ENCODE data around the gene CCSER1. TPM values are rescaled to one million over a fixed set of nuclear protein-coding genes. Genes with fewer than 3 reads are reported as not detected.

The CCSER1 gene
- total and polyA plus RNA-seq, 2 of the 8 experiments (the other 6 are each of a cell fraction or from before 2014, with no cell fraction given), result 0.26 to 0.84 TPM

- TF ChIP-seq CTBP2 (IDR thresholded peaks at IDR 0.05; ENCODE audit: borderline replicate concordance, insufficient read depth, insufficient read length, low read length) (no peak), TBP (IDR thresholded peaks at IDR 0.05; ENCODE audit: low read depth, low read length) (no peak), RXRA (IDR thresholded peaks at IDR 0.05; ENCODE audit: insufficient read depth, low read depth, low read length) (no peak), SIRT6 (IDR thresholded peaks at IDR 0.05; ENCODE audit: low read length) (no peak), ATF2 (IDR thresholded peaks at IDR 0.05; ENCODE audit: low read length) (no peak), NANOG (IDR thresholded peaks at IDR 0.05; ENCODE audit: insufficient read depth, low read depth, low read length, poor library complexity, severe bottlenecking) (no peak)
- ChIA-PET CTCF (ENCODE audit: partially characterized antibody) (interaction anchor here (1.7 kb wide), 1 partner anchor 409 kb away, joined by 3 read pairs; no protein-coding TSS in a partner anchor), POLR2A (ENCODE audit: partially characterized antibody) (no interaction called here)
- H2AK5ac ChIP-seq (ENCODE audit: low read depth, low read length), result no peak overlapping the region
- no peak overlapping the region for H2AFZ ChIP-seq (ENCODE audit: low read length)
- H3K4me1 ChIP-seq (replicated peaks in 1 of 4; ENCODE audit: control insufficient read depth in 3 of 4, insufficient read depth in 4 of 4, low read length in 3 of 4), result no peaks in the 10 kb centered on the region
- H4K91ac ChIP-seq (replicated peaks; ENCODE audit: insufficient read length, low read length), result no peak overlapping the region
- H3K27ac ChIP-seq (ENCODE audit: low read depth, low read length), result no peak overlapping the region
- H2BK12ac ChIP-seq (ENCODE audit: low read depth, low read length), result no peak overlapping the region
- H3K27me3 ChIP-seq (replicated peaks in 1 of 4; ENCODE audit: control insufficient read depth in 3 of 4, extremely low read depth in 1 of 4, insufficient read depth in 3 of 4, low read length in 3 of 4), result no peaks in the 10 kb centered on the region
- H3K14ac ChIP-seq (ENCODE audit: insufficient read length), result no peak overlapping the region
- H3K4me2 ChIP-seq (ENCODE audit: insufficient read depth in 1 of 2, low read depth in 2 of 2, low read length in 2 of 2), result no peak overlapping the region
- no peak overlapping the region for H3K23ac ChIP-seq (ENCODE audit: insufficient read length)
- WGBS, 2 experiments (ENCODE audit: extremely low coverage in 1 of 2, insufficient coverage in 1 of 2, insufficient read length in 1 of 2, insufficient replicate concordance in 2 of 2, low coverage in 1 of 2, low lambda C conversion rate in 2 of 2, missing lambda C conversion rate in 1 of 2), result 91% methylated on average over 1 of the region's 1 CpG; no CpG with 5 or more reads in 1 of the 2 experiments
- no peak overlapping the region for H3K18ac ChIP-seq (ENCODE audit: extremely low read depth, low read length)
- FAIRE-seq (no peak), DNase-seq (ENCODE audit: low read depth in 1 of 2, low spot score in 2 of 2) (no peak)
- H4K20me1 ChIP-seq (replicated peaks in 1 of 2; ENCODE audit: control insufficient read depth in 1 of 2, insufficient read depth in 2 of 2, low read length in 2 of 2), result no peaks in the 10 kb centered on the region
- no peaks in the 10 kb centered on the region for H3K23me2 ChIP-seq (ENCODE audit: low read depth, low read length)
- no peak overlapping the region for H2BK15ac ChIP-seq (ENCODE audit: low read length)
- no peaks in the 10 kb centered on the region for H3K79me1 ChIP-seq (ENCODE audit: low read depth, low read length)
- H4K8ac ChIP-seq (ENCODE audit: extremely low read depth, insufficient read depth, low read length), result no peak overlapping the region
- no peak overlapping the region for H2BK20ac ChIP-seq (ENCODE audit: low read length)
- H3K36me3 ChIP-seq (ENCODE audit: control insufficient read depth in 2 of 4, insufficient read depth in 4 of 4, low read length in 3 of 4), result no peaks in the 10 kb centered on the region
- no peak overlapping the region for H3K56ac ChIP-seq (replicated peaks; ENCODE audit: insufficient read length, low read depth, low read length)
- H3K4me3 ChIP-seq (ENCODE audit: extremely low read depth in 1 of 4, insufficient read depth in 2 of 4, low read depth in 3 of 4, low read length in 4 of 4), result no peak overlapping the region
- H3K4ac ChIP-seq (replicated peaks; ENCODE audit: insufficient read length, low read depth, low read length), result no peak overlapping the region
- no peak overlapping the region for H2BK5ac ChIP-seq (ENCODE audit: low read depth, low read length)
- 0 out of 4 replicates have a peak, but pooled peaks cover 0 to 4% of the 10 kb centered on the region in 2 experiments for H3K9me3 ChIP-seq (ENCODE audit: insufficient read depth in 2 of 2, low read depth in 1 of 2, low read length in 1 of 2)
- no peaks in the 10 kb centered on the region for H3K79me2 ChIP-seq (ENCODE audit: control insufficient read depth in 1 of 2, insufficient read depth in 2 of 2, low read length in 2 of 2)
- H2BK120ac ChIP-seq (replicated peaks; ENCODE audit: low read depth, low read length), result no peak overlapping the region
- H3K9ac ChIP-seq (replicated peaks in 1 of 4; ENCODE audit: extremely low read depth in 1 of 4, low read depth in 3 of 4, low read length in 3 of 4), result no peak overlapping the region
- H4K5ac ChIP-seq (ENCODE audit: insufficient read length, low read depth, low read length), result no peak overlapping the region
Measured at GRCh38 chr4:91525621-91526020, 1398.4 kb downstream of the CCSER1 start.
